Testis (tissue), 3 donors: ENCODE results near the gene CITED2. TPM values are rescaled to one million over a fixed set of nuclear protein-coding genes. Genes with fewer than 3 reads are reported as not detected.

Experiments
- DNase-seq: peaks from one replicate; pipeline ENCODE4 v3.0.0-alpha.2; 2019
- H3K27ac ChIP-seq, 2 donors: fragments of 200-600 bp; sonication (generic); one replicate each; pipeline ENCODE4 v1.5.1; 2019
- H3K27me3 ChIP-seq: fragments of 200-600 bp; sonication (generic); one replicate; pipeline ENCODE4 v1.5.1; 2019
- H3K36me3 ChIP-seq: fragments of 200-600 bp; sonication (generic); one replicate; pipeline ENCODE4 v1.5.1; 2017; ENCODE audit warnings: low read depth; ENCODE audit errors: missing control alignments
- H3K4me1 ChIP-seq: fragments of 200-600 bp; sonication (generic); one replicate; pipeline ENCODE4 v1.5.1; 2019
- H3K4me3 ChIP-seq, 2 donors: fragments of 200-600 bp; sonication (generic); one replicate each; pipeline ENCODE4 v1.5.1; 2017 to 2019
- H3K9me3 ChIP-seq: fragments of 200-600 bp; sonication (generic); one replicate; pipeline ENCODE4 v1.5.1; 2017
- POLR2A ChIP-seq: fragments of 450-650 bp; IDR thresholded peaks from one replicate; pipeline ENCODE4 v1.6.1; 2017; ENCODE audit warnings: antibody characterized with exemption, mild to moderate bottlenecking, moderate library complexity
- WGBS, 2 donors: methylation state at CpG; one replicate each; pipeline ENCODE4 v1.1.5; 2018; 5-methylcytosine and 5-hydroxymethylcytosine counted together
- intact Hi-C: fragments of 100-400 bp; cut with DNase I; formaldehyde crosslinking; loops from one replicate; pipeline ENCODE4 v1.15.1; 2023; ENCODE audit warnings: low total_unique reads
- polyA plus RNA-seq: library from polyadenylated mRNA; stranded (reverse); fragments of 350-450 nt; fragmentation: Illumina TruSeq; extraction: RNeasy Lipid Tissue Mini Kit (QIAGEN cat#74804); gene quantifications from one replicate; pipeline ENCODE4 v1.2.3, GENCODE V29; 2014; ENCODE audit warnings: low read depth, low replicate concordance; ENCODE audit not compliant: insufficient read depth
- total RNA-seq, 2 donors: library from RNA; depleted of rRNA; stranded (reverse); fragments of >200 nt; gene quantifications; one replicate each; pipeline ENCODE4 v1.2.3, GENCODE V29; 2016
- TF ChIP-seq, protein P1 (sequence below), 3 experiments: fragments of 450-650 bp in 2 of 3; fragments of 200-600 bp in 1 of 3; sonication (generic) in 1 of 3; IDR thresholded peaks; one replicate each; pipeline ENCODE4 v1.5.1; 2016 to 2019; ENCODE audit warnings: antibody characterized with exemption in 3 of 3, mild to moderate bottlenecking in 2 of 3, moderate library complexity in 1 of 3

CITED2 gene
- total and polyA plus RNA-seq, 3 donors from 2014 or later, result 65.2 to 115 (median 70.2) TPM

DNA sequence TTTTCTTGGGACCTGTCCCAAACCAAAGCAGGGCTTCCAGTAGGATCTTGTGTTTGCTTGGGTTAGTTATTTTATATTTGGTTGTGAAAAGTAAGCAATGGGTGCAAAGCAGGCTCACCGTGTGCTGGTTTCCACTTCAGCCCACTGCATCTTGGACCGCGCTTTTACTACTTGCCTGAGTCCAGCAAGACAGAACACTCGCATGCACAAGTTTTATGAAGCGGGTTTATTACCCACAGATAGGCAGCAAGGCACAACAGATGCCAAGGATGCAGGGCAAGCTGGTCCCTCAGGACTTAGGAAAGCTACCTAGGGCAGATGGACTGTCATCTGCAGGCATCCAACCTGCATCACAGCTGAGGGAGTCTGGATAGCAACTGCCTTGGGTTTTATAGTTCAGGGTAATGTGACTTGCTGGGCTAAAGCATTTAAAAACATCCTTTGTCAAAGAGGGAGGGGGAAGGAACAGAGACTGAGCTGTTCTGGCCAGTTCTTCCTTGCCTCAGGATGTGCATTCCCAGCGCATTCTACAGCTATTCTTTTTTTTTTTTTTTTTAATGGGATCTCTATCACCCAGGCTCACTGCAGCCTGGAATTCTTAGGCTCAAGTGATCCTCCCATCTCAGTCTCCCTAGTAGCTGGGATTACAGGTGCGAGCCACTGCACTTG lies 18.5 kb downstream of the CITED2 start:
- DNase-seq, result no peak
- Histone ChIP-seq H3K9me3 (no peaks in the 10 kb centered on the region), H3K36me3 (no peaks in the 10 kb centered on the region), H3K4me3 (no peak overlapping the region), H3K4me1 (no peaks in the 10 kb centered on the region), H3K27me3 (no peaks in the 10 kb centered on the region), H3K27ac (no peak overlapping the region)
- TF ChIP-seq, protein P1, sequence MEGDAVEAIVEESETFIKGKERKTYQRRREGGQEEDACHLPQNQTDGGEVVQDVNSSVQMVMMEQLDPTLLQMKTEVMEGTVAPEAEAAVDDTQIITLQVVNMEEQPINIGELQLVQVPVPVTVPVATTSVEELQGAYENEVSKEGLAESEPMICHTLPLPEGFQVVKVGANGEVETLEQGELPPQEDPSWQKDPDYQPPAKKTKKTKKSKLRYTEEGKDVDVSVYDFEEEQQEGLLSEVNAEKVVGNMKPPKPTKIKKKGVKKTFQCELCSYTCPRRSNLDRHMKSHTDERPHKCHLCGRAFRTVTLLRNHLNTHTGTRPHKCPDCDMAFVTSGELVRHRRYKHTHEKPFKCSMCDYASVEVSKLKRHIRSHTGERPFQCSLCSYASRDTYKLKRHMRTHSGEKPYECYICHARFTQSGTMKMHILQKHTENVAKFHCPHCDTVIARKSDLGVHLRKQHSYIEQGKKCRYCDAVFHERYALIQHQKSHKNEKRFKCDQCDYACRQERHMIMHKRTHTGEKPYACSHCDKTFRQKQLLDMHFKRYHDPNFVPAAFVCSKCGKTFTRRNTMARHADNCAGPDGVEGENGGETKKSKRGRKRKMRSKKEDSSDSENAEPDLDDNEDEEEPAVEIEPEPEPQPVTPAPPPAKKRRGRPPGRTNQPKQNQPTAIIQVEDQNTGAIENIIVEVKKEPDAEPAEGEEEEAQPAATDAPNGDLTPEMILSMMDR (IDR thresholded peaks at IDR 0.05), result no peak
- no peak for TF ChIP-seq POLR2A
- WGBS, 2 donors, result 95 to 97% methylated on average over 7 of the region's 7 CpGs
- intact Hi-C loops, result no loop called here

DNA sequence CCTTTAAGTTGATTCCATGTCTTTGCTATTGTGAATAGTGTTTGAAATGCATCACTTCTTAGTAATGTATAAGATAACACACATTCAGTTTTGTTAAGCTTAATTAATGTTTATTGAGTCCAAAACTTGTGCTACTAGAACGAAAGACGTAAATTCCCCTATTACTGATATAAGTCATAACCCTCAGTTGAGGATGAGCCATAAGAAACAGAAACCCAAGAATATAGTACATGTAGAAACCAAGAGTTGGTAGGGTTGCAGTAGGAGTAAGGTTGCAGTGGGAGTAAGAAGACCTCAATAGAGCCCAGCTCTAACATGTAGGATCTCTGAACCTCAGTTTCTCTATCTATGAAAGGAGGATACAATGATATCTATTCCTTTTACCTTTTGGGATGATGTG lies 19.3 kb downstream of the CITED2 start:
- Histone ChIP-seq H3K4me3 (no peak overlapping the region), H3K9me3 (no peaks in the 10 kb centered on the region), H3K27ac (no peak overlapping the region), H3K36me3 (no peaks in the 10 kb centered on the region), H3K4me1 (no peaks in the 10 kb centered on the region), H3K27me3 (no peaks in the 10 kb centered on the region)
- intact Hi-C loops, result no loop called here
- TF ChIP-seq POLR2A, result no peak
- TF ChIP-seq, protein P1 (IDR thresholded peaks at IDR 0.05), result no peak
- WGBS, 2 donors, result 91 to 100% methylated on average over 2 of the region's 2 CpGs
- DNase-seq, result no peak

DNA sequence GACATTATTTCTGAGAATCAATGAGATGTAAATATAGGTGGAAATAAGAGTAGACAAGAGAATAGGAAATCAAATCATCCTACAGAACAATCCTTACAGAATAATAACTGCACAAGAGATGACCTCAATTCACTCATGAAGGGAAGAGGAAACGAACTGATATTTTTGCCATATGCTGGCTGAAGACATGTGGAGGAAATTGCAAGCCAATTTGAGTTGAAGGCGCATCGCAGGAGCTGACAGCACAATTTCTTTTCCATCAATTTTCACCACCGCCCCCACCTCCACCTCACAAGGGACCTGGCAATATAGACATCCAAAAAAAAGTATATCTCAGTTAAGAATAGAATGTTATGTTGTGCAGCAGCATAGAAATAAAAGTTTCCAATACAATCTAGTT lies 20.3 kb downstream of the CITED2 start:
- intact Hi-C loops, result no loop called here
- 68 to 72% methylated on average over 4 of the region's 4 CpGs for WGBS, 2 donors
- Histone ChIP-seq H3K4me1 (no peaks in the 10 kb centered on the region), H3K27me3 (no peaks in the 10 kb centered on the region), H3K36me3 (no peaks in the 10 kb centered on the region), H3K4me3 (no peak overlapping the region), H3K27ac (no peak overlapping the region), H3K9me3 (no peaks in the 10 kb centered on the region)
- no peak for DNase-seq
- TF ChIP-seq, protein P1 (IDR thresholded peaks at IDR 0.05), result no peak
- TF ChIP-seq POLR2A, result no peak

DNA sequence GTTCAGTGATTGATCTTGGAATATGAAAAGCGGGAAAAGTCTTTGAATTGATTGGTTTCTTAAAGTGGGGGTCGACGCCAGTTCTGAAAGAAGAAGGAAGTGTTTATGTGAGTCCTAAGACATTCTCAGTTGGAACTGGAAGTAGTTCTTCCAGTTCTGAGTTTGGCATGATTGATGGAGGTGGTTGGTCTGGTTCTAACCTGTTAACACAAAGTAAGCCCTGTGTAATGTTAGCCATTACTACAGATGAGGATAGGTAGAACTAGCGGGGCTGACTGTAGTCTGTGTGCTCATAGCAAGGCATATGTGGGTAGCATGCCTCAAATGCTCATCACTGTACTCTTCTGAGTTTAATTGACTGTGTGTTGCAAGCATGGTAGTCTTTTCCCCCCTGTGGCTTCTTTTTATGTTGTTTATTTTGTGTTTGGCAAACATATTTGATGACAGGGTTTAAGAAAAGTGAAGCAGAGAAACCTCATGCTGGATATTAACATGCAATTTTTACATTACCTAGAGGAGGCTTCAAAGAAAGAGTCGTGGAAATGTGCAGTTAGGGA lies 24.9 kb downstream of the CITED2 start:
- Histone ChIP-seq H3K27ac (no peak overlapping the region), H3K36me3 (no peaks in the 10 kb centered on the region), H3K27me3 (no peaks in the 10 kb centered on the region), H3K9me3 (no peaks in the 10 kb centered on the region), H3K4me1 (no peaks in the 10 kb centered on the region), H3K4me3 (no peak overlapping the region)
- TF ChIP-seq, protein P1 (IDR thresholded peaks at IDR 0.05), result no peak
- no peak for TF ChIP-seq POLR2A
- intact Hi-C loops, result no loop called here
- WGBS, 2 donors, result 58% methylated on average over 5 of the region's 5 CpGs
- no peak for DNase-seq

DNA sequence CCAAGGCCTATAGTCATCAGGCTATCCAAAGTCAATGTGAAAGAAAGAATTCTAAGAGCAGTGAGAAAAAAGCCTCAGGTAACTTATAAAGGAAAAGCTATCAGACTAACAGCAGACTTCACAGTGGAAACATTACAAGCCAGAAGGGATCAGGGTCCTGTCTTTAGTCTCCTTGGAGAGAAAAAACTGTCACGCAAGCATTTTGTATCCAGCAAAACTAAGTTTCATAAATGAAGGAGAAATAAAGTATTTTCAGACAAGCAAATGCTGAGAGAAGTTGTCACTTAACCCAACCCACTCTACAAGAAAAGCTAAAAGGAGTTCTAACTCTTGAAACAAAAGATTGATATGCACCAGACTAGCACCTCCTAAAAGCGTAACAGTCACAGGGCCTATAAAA lies 28.1 kb downstream of the CITED2 start:
- Histone ChIP-seq H3K4me1 (no peaks in the 10 kb centered on the region), H3K9me3 (no peaks in the 10 kb centered on the region), H3K36me3 (no peaks in the 10 kb centered on the region), H3K27me3 (no peaks in the 10 kb centered on the region), H3K4me3 (no peak overlapping the region), H3K27ac (no peak overlapping the region)
- no peak for DNase-seq
- TF ChIP-seq, protein P1 (IDR thresholded peaks at IDR 0.05), result no peak
- no peak for TF ChIP-seq POLR2A
- 83 to 93% methylated on average over 2 of the region's 2 CpGs for WGBS, 2 donors
- intact Hi-C loops, result no loop called here
